ENCODE results near the gene SSUH2.
"Not testable (repeated sequence)": the region's sequence is repeated elsewhere in the genome, so short reads cannot be mapped to it uniquely, and the experiment has no call there.

Gene SSUH2

DNA sequence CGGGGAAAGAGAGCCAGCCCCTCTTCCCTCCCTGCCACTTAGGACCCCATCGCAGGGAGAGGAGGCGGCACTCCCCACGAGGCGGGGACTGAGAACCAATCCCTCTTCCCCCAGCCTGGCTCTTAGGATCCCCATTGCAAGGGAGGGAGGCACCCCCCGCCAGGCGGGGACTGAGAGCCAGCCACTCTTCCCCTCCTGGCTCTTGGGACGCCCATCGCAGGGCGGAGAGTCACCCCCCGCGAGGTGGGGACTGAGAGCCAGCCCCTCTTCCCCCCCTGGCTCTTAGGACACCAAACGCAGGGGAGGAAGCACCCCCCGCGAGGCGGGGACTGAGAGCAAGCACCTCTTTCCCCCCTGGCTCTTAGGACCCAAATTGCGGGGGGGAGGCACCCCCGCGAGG is 34.2 kb upstream of the SSUH2 start:
- Histone ChIP-seq H3K27ac (replicated peaks) (no peak overlapping the region), H3K27me3 (ENCODE audit: insufficient read depth, poor library complexity, severe bottlenecking) (no peaks in the 10 kb centered on the region), H3K4me3 (replicated peaks; ENCODE audit: insufficient read depth, low read length) (no peak overlapping the region)
- no peak for DNase-seq (ENCODE audit: low read depth in 1 of 2, low spot score in 1 of 2)
- TF ChIP-seq GABPA (IDR thresholded peaks at IDR 0.05; ENCODE audit: low read depth) (no peak), SPI1 (IDR thresholded peaks at IDR 0.05; ENCODE audit: borderline replicate concordance, low read depth) (no peak), POLR2AphosphoS5 (IDR thresholded peaks at IDR 0.05; ENCODE audit: low read depth) (no peak), REST (IDR thresholded peaks at IDR 0.05; ENCODE audit: insufficient replicate concordance, low read depth) (no peak)
- TF ChIP-seq, protein P1, sequence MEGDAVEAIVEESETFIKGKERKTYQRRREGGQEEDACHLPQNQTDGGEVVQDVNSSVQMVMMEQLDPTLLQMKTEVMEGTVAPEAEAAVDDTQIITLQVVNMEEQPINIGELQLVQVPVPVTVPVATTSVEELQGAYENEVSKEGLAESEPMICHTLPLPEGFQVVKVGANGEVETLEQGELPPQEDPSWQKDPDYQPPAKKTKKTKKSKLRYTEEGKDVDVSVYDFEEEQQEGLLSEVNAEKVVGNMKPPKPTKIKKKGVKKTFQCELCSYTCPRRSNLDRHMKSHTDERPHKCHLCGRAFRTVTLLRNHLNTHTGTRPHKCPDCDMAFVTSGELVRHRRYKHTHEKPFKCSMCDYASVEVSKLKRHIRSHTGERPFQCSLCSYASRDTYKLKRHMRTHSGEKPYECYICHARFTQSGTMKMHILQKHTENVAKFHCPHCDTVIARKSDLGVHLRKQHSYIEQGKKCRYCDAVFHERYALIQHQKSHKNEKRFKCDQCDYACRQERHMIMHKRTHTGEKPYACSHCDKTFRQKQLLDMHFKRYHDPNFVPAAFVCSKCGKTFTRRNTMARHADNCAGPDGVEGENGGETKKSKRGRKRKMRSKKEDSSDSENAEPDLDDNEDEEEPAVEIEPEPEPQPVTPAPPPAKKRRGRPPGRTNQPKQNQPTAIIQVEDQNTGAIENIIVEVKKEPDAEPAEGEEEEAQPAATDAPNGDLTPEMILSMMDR (IDR thresholded peaks at IDR 0.05; ENCODE audit: insufficient read depth, low read length): no peak

GRCh38 chr3:8677258-8677657 is 32.7 kb upstream of the SSUH2 start:
- not testable (repeated sequence) for DNase-seq (ENCODE audit: low read depth in 1 of 2, low spot score in 1 of 2); H3K27me3 ChIP-seq (ENCODE audit: insufficient read depth, poor library complexity, severe bottlenecking); H3K4me3 ChIP-seq (replicated peaks; ENCODE audit: insufficient read depth, low read length); H3K27ac ChIP-seq (replicated peaks)

DNA sequence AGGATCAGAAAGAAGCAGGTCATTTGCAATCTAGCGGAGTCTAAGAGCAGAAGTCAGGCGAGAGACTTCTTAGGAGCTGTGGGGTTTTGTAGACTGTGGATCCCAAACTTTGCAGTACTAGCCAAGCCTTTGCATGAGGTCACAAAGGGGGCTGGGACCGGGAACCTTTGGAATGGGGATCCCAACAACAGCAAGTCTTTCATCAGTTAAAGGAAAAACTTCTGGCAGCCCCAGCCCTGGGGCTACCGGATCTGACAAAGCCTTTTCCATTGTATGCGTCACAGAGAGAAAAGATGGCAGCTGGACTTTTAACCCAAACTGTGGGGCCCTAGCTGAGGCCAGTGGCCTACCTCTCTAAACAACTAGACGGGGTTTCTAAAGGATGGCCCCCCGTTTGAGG is 31.0 kb upstream of the SSUH2 start:
- DNase-seq (ENCODE audit: low read depth in 1 of 2, low spot score in 1 of 2); H3K27me3 ChIP-seq (ENCODE audit: insufficient read depth, poor library complexity, severe bottlenecking); H3K27ac ChIP-seq (replicated peaks); H3K4me3 ChIP-seq (replicated peaks; ENCODE audit: insufficient read depth, low read length): not testable (repeated sequence)

DNA sequence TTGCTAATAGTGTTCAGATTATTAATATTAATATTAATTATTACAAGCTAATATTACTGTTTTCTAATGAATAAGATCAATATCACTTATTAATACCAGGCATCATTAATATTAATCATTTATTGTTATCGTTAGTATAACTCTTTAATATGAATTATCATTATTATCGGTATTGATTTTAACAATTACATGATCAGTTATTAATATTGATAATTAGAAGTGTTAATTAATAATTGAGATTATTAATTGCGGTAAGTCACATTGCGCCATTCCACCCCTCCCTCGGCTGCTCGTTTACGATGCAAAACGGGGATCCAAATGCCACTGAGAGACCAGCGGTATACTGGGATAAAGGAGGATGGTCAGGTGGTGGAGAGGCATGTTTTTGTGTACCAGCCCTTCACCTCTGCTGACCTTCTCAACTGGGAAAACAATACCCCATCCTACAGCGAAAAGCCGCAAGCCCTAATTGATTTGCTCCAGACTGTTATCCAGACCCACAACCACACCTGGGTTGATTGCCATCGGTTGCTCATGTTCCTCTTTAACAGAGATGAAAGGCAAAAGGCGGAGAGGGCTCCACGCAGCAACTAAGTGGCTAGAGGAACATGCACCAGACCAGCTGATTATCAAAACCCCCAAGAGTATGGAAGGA is 28.6 kb upstream of the SSUH2 start:
- no peak overlapping the region for H3K4me3 ChIP-seq (replicated peaks; ENCODE audit: insufficient read depth, low read length)
- DNase-seq (ENCODE audit: low read depth in 1 of 2, low spot score in 1 of 2): no peak
- TF ChIP-seq SPI1 (IDR thresholded peaks at IDR 0.05; ENCODE audit: borderline replicate concordance, low read depth) (no peak), POLR2AphosphoS5 (IDR thresholded peaks at IDR 0.05; ENCODE audit: low read depth) (no peak), REST (IDR thresholded peaks at IDR 0.05; ENCODE audit: insufficient replicate concordance, low read depth) (no peak), GABPA (IDR thresholded peaks at IDR 0.05; ENCODE audit: low read depth) (no peak)
- TF ChIP-seq, protein P1 (IDR thresholded peaks at IDR 0.05; ENCODE audit: insufficient read depth, low read length): no peak
- H3K27me3 ChIP-seq (ENCODE audit: insufficient read depth, poor library complexity, severe bottlenecking): no peaks in the 10 kb centered on the region
- H3K27ac ChIP-seq (replicated peaks): no peak overlapping the region

DNA sequence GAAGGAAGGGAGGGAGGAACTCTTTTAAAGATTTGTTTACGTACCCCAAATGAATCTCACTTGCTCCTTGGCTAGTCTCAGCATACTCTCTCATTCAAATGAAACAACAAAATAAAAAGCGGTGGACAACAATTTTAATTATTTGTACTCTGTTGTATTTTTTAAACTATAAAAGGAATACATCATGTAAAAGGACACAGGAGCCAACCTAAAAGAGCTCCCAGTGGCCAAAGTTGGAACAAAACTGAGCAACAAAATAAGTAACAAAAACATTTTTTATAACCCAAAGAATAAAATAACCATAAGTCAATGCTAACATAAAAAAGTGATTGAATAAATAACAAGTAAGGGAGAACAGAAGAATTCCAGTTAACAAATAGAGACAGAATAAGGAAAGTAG is 24.4 kb upstream of the SSUH2 start:
- no peak for DNase-seq (ENCODE audit: low read depth in 1 of 2, low spot score in 1 of 2)
- TF ChIP-seq, protein P1 (IDR thresholded peaks at IDR 0.05; ENCODE audit: insufficient read depth, low read length): no peak
- TF ChIP-seq REST (IDR thresholded peaks at IDR 0.05; ENCODE audit: insufficient replicate concordance, low read depth): no peak
- Histone ChIP-seq H3K4me3 (replicated peaks; ENCODE audit: insufficient read depth, low read length) (no peak overlapping the region), H3K27ac (replicated peaks) (no peak overlapping the region), H3K27me3 (ENCODE audit: insufficient read depth, poor library complexity, severe bottlenecking) (no peaks in the 10 kb centered on the region)

Data from HL-60 (cell line).